Mucosa of descending colon (tissue), 3 donors: ENCODE measurements around the gene HCAR3. TPM values are rescaled to one million over a fixed set of nuclear protein-coding genes. Genes with fewer than 3 reads are reported as not detected.

Source experiments
- ATAC-seq: fragments of 200-7000 bp; cut with Tn5 transposase; one replicate; pipeline ENCODE4 v1.9.1; 2020; ENCODE audit warnings: mild to moderate bottlenecking, moderate library complexity
- DNase-seq, 3 donors: peaks; one replicate each; pipeline ENCODE4 v3.0.0-alpha.2; 2020
- H3K36me3 ChIP-seq: fragments of 200-600 bp; one replicate; pipeline ENCODE4 v1.8.0; 2021; ENCODE audit warnings: low read depth, mild to moderate bottlenecking
- H3K4me1 ChIP-seq: fragments of 200-600 bp; one replicate; pipeline ENCODE4 v1.8.0; 2021; ENCODE audit warnings: low read depth, mild to moderate bottlenecking
- H3K4me3 ChIP-seq: fragments of 200-600 bp; one replicate; pipeline ENCODE4 v1.8.0; 2021; ENCODE audit warnings: mild to moderate bottlenecking
- H3K9me3 ChIP-seq: fragments of 200-600 bp; one replicate; pipeline ENCODE4 v1.8.0; 2021; ENCODE audit warnings: mild to moderate bottlenecking
- intact Hi-C, 2 donors: fragments of 100-400 bp; cut with DNase I in 1 of 2; cut with micrococcal nuclease in 1 of 2; formaldehyde crosslinking; loops; one replicate each; pipeline versions ENCODE4 v1.11.0 to v1.11.1; 2022; cut with DNase I, micrococcal nuclease
- total RNA-seq, 3 donors: library from RNA; stranded (reverse); fragmentation: NEBNext Ultra II Directional in 2 of 3; extraction: Animal tissue kit (Norgen Biotek cat#: 25700) in 2 of 3; gene quantifications; one replicate each; pipeline versions ENCODE4 v1.2.1 to v1.2.4, GENCODE V29; 2021 to 2023
- TF ChIP-seq, protein P1 (sequence below): fragments of 200-600 bp; IDR thresholded peaks from one replicate; pipeline ENCODE4 v1.8.0; 2022; ENCODE audit warnings: antibody characterized with exemption, mild to moderate bottlenecking
- donor health status: DM: no; HTN: no; CAD: no; lungs with moderate emphysema.
- donor health status: DM: no; HTN: no; CAD: no.
- donor health status: DM: no; HTN: yes; CAD: no.

The HCAR3 gene
- total RNA-seq, 3 donors from 2014 or later = 1.6 TPM; not detected in 2

DNA sequence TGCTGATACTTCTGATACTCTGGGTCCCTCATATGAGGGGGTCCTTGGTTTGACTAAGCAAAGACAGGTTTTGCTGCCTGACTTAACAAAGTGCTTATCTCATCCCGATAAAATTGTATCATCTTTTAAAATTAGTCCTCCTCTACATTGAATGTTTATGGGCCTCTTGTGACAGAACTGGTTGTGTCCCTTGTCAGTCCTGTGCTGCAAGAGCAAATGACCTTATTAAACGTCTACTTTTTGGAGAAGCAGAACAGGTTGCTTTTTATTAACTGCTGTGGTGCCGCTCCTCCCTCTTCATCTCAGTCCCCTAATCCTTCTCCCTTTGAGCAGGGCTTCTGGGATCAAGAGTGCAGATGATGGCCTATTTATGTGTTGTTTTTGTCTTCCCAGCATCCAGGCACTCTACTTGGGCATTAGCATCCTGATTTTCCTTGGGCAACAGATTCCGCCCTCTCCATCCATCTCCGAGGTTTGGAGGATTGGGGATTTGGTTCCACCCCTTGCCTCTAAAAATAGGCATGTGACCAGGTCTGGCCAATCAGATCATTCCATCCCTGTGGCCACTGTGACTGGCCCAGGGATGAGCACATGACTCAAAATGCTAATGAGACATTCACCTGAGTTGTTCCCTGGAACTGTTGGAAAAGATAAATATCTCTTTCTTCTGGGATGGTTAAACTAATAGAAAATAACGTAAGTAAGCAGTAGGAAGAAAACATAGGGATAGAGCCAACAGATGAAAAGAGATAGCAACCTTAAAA, 33.1 kb upstream of the HCAR3 start:
- ATAC-seq = no peak
- intact Hi-C loops = no loop called here
- TF ChIP-seq, protein P1, sequence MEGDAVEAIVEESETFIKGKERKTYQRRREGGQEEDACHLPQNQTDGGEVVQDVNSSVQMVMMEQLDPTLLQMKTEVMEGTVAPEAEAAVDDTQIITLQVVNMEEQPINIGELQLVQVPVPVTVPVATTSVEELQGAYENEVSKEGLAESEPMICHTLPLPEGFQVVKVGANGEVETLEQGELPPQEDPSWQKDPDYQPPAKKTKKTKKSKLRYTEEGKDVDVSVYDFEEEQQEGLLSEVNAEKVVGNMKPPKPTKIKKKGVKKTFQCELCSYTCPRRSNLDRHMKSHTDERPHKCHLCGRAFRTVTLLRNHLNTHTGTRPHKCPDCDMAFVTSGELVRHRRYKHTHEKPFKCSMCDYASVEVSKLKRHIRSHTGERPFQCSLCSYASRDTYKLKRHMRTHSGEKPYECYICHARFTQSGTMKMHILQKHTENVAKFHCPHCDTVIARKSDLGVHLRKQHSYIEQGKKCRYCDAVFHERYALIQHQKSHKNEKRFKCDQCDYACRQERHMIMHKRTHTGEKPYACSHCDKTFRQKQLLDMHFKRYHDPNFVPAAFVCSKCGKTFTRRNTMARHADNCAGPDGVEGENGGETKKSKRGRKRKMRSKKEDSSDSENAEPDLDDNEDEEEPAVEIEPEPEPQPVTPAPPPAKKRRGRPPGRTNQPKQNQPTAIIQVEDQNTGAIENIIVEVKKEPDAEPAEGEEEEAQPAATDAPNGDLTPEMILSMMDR = no peak
- Histone ChIP-seq H3K4me3 (no peak overlapping the region), H3K36me3 (no peaks in the 10 kb centered on the region), H3K4me1 (peaks cover 8% of the 10 kb centered on the region), H3K9me3 (no peaks in the 10 kb centered on the region)
- DNase-seq = no peak

DNA sequence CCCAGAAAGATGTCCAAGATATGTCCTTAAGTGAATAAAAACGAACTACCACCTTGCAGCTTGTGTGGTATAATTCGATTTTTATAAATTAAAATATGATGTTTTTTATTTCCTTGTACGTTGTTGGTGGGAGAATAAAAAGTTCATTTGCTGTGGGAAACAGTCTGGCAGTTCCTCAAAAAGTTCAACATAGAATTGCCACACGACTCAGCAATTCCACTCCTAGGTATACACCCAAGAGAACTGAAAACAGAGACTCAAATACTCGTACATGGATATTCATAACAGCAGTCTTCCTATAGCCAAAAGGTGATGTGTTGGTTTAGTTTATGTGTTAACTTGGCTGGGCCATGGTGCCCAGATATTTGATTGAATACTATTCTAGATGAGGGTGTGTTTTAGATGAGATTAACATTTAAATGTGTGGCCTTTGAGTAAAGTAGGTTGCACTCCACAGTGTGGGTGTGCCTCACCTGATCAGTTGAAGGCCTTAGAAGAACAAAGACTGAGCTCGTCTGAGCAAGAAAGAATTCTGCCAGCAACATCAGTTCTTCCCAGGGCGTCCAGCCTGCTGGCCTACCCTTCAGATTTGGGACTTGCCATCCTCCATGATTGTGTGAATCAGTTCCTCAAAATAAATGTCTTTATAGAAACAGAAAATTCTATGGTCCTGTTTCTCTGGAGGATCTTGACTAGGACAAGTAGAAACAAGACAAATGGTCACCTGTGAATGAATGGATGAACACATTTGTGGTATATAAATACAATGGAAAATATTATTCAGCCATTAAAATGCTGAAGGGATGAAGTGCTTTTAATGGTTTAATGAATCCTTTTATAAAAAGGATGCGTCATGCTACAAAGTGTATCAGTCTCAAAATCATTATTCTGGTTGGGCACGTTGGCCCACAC, 30.9 kb upstream of the HCAR3 start:
- no peak for DNase-seq
- TF ChIP-seq, protein P1 = no peak
- no peaks in the 10 kb centered on the region for H3K9me3 ChIP-seq
- intact Hi-C loops = no loop called here
- ATAC-seq = no peak
- peaks cover 2% of the 10 kb centered on the region for H3K4me1 ChIP-seq
- H3K4me3 ChIP-seq = no peak overlapping the region
- no peaks in the 10 kb centered on the region for H3K36me3 ChIP-seq

DNA sequence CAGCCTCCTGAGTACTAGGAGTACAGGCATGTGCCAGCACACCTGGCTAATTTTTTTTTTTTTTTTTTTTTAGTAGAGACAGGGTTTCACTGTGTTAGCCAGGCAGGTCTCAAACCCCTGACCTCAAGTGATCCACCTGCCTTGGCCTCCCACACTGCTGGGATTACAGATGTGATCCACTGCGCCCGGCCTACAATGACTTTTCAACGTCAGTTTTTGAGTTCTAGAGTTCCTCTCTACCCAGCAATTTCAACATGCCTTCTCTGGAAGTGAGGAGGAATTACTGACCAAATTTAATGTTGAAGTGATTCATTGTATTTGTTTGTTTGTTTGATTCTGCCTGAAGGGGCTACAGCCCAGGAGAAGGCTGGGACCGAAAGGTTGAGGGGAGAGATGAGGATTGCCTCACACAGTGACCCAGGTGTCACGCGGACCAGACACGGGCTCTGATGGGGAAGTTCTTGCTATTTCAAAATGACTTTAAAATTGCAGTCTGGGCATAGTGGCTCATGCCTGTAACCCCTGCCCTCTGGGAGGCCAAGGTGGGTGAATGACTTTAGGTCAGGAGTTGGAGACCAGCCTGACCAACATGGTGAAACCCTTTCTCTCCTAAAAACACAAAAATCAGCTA, 27.4 kb upstream of the HCAR3 start:
- intact Hi-C loops = no loop called here
- ATAC-seq = peak; percentile 20
- Histone ChIP-seq H3K9me3 (no peaks in the 10 kb centered on the region), H3K4me1 (no peaks in the 10 kb centered on the region), H3K36me3 (no peaks in the 10 kb centered on the region), H3K4me3 (no peak overlapping the region)
- TF ChIP-seq, protein P1 = no peak
- peak in 1 of 3 donors; percentile 23 for DNase-seq

DNA sequence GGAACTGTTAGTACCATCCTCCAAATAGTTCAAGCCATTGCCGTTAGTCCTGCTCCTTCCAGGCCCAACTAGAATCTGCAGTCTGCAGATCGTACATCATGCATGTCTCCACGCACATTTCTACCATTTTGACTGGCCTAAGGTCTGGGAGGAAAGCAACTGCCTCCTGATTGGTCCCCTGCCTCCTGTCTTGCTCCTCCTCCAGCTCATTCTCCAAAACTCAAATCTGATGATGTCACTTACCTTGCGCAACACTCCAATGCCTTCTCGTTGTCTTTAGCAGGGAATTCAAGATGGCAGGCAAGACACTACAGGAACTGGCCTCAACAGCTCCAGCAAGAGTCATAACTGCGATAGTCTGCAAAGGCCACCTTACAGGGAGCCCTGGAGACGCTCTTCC, 23.7 kb upstream of the HCAR3 start:
- H3K36me3 ChIP-seq = no peaks in the 10 kb centered on the region
- TF ChIP-seq, protein P1 = no peak
- H3K4me3 ChIP-seq = no peak overlapping the region
- H3K4me1 ChIP-seq = no peaks in the 10 kb centered on the region
- intact Hi-C loops = no loop called here
- no peaks in the 10 kb centered on the region for H3K9me3 ChIP-seq
- DNase-seq (no peak), ATAC-seq (no peak)

DNA sequence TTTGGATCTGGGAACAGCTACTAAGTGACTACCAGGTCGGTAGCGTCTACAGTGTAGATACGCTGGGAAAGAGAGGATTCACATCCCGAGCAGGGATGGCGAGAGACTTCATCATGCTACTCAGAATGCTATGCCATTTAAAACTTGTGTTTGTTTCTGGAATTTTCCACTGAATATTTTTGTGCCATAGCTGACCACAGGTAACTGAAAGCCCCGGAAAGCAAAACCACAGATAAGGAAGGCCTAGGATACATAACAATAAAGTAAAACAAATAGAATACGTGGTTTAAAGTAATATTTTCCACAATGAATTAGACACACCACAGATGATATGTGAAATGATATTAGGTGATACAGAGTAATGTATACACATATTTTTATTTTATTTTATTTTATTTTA, 22.0 kb upstream of the HCAR3 start:
- Histone ChIP-seq H3K4me1 (no peaks in the 10 kb centered on the region), H3K9me3 (no peaks in the 10 kb centered on the region), H3K4me3 (no peak overlapping the region), H3K36me3 (no peaks in the 10 kb centered on the region)
- ATAC-seq (no peak), DNase-seq (no peak)
- intact Hi-C loops = no loop called here
- TF ChIP-seq, protein P1 = no peak
